GM12878 (cell line): Measurements from ENCODE around the gene PTPRN2. TPM values are rescaled to one million over a fixed set of nuclear protein-coding genes. Genes with fewer than 3 reads are reported as not detected.

ENCODE experiments used
- ATAC-seq: fragments of 200-7000 bp; cut with Tn5 transposase; 3 replicates; pipeline ENCODE4 v1.9.1; 2020; ENCODE audit warnings: mild to moderate bottlenecking, moderate library complexity
- BruUV-seq: library from RNA; stranded (reverse); fragments of 400-500 nt; replicated peaks from 2 replicates; lab custom pipeline; 2021; lab: Mats Ljungman, UMichigan
- CTCF ChIA-PET: fragments of 300-600 bp; sonication (Branson Sonifier 250); formaldehyde crosslinking; extraction: SDS; loops from one replicate; lab custom pipeline; 2021; ENCODE audit warnings: inconsistent platforms; lab: Yijun Ruan, JAX
- POLR2A ChIA-PET: fragments of 350-600 bp; formaldehyde crosslinking; extraction: SDS; loops from one replicate; lab custom pipeline; 2021; ENCODE audit warnings: inconsistent platforms; lab: Charles Lee
- RAD21 ChIA-PET: fragments of 300-600 bp; sonication (Branson Sonifier 250); formaldehyde crosslinking; loops from one replicate; lab custom pipeline; 2023; ENCODE audit warnings: antibody characterized with exemption; ENCODE audit not compliant: unreplicated experiment; lab: Charles Lee
- SMC1A ChIA-PET: fragments of 300-600 bp; sonication (Branson Sonifier 250); formaldehyde crosslinking; loops from one replicate; lab custom pipeline; 2023; ENCODE audit not compliant: unreplicated experiment, uncharacterized antibody; lab: Charles Lee
- DNase-seq: peaks from one replicate; pipeline ENCODE4 v3.0.0-alpha.2; 2011; ENCODE audit warnings: low read depth, low spot score
- FAIRE-seq: peaks from 3 replicates; lab custom pipeline; 2011; peaks lifted over from hg19 to GRCh38; lab: Jason Lieb, UNC
- H2AFZ ChIP-seq: 2 replicates; pipeline ENCODE4 v1.6.0; 2011; ENCODE audit warnings: low read depth, low read length, control low read depth; ENCODE audit not compliant: control insufficient read depth
- H3K27ac ChIP-seq: 2 replicates; pipeline ENCODE4 v1.5.1; 2011; ENCODE audit warnings: control low read depth; ENCODE audit not compliant: control insufficient read depth, insufficient read depth
- H3K27me3 ChIP-seq, 2 experiments: replicated peaks in 1 of 2; 2 replicates each; pipeline versions ENCODE4 v1.6.0 to v1.6.1; 2011; ENCODE audit warnings: low read length in 1 of 2; ENCODE audit not compliant: control insufficient read depth in 2 of 2, insufficient read depth in 2 of 2
- H3K36me3 ChIP-seq, 2 experiments: 2 replicates each; pipeline ENCODE4 v1.5.1; 2011; ENCODE audit warnings: low read length in 1 of 2; ENCODE audit not compliant: control insufficient read depth in 2 of 2, insufficient read depth in 2 of 2
- H3K4me1 ChIP-seq: 2 replicates; pipeline ENCODE4 v1.6.1; 2011; ENCODE audit warnings: mild to moderate bottlenecking, low read length, moderate library complexity, mixed read lengths; ENCODE audit not compliant: control insufficient read depth, insufficient read depth
- H3K4me2 ChIP-seq: 2 replicates; pipeline ENCODE4 v1.6.0; 2011; ENCODE audit warnings: control low read depth; ENCODE audit not compliant: control insufficient read depth, insufficient read depth
- H3K4me3 ChIP-seq: fragments of 200-600 bp; sonication (generic); 2 replicates; pipeline ENCODE4 v1.5.1; 2016
- H3K79me2 ChIP-seq: 2 replicates; pipeline ENCODE4 v1.6.0; 2011; ENCODE audit warnings: low read length; ENCODE audit not compliant: control insufficient read depth, insufficient read depth
- H3K9ac ChIP-seq: 2 replicates; pipeline ENCODE4 v1.8.0; 2011; ENCODE audit warnings: low read length, control low read depth, mixed read lengths; ENCODE audit not compliant: control insufficient read depth, insufficient read depth
- H3K9me3 ChIP-seq: replicated peaks from 3 replicates; pipeline ENCODE4 v1.5.1; 2011; ENCODE audit warnings: mild to moderate bottlenecking, low read length; ENCODE audit not compliant: control insufficient read depth, insufficient read depth
- H4K20me1 ChIP-seq: 2 replicates; pipeline ENCODE4 v1.6.0; 2011; ENCODE audit not compliant: control insufficient read depth, insufficient read depth
- CBX3 ChIP-seq: fragments of 200-600 bp; sonication (generic); IDR thresholded peaks from 2 replicates; pipeline ENCODE4 v1.6.1; 2016; ENCODE audit warnings: low read depth, borderline replicate concordance
- IRF4 ChIP-seq: IDR thresholded peaks from 2 replicates; pipeline ENCODE4 v1.6.1; 2011; ENCODE audit warnings: low read depth, low read length
- POLR2AphosphoS5 ChIP-seq: IDR thresholded peaks from 2 replicates; pipeline ENCODE4 v1.6.1; 2011; ENCODE audit warnings: mild to moderate bottlenecking, low read length, inconsistent platforms
- TBL1XR1 ChIP-seq: IDR thresholded peaks from 2 replicates; pipeline ENCODE4 v1.6.1; 2012; ENCODE audit warnings: low read depth, low read length, improper control_type of control experiment
- TCF3 ChIP-seq: IDR thresholded peaks from 2 replicates; pipeline ENCODE4 v1.6.1; 2012; ENCODE audit warnings: low read depth, mild to moderate bottlenecking, low read length, borderline replicate concordance; ENCODE audit not compliant: insufficient read depth
- WGBS: methylation state at CpG from one replicate; pipeline ENCODE4 v1.1.6; 2016; ENCODE audit warnings: low lambda C conversion rate; ENCODE audit not compliant: insufficient replicate concordance, insufficient coverage; ENCODE audit errors: missing lambda C conversion rate; 5-methylcytosine and 5-hydroxymethylcytosine counted together
- in situ Hi-C: fragments of 300-500 bp; cut with MboI; formaldehyde crosslinking; loops from 9 replicates; pipeline ENCODE4 v1.14.3; 2018; ENCODE audit warnings: mixed read lengths
- intact Hi-C: fragments of 100-400 bp; cut with micrococcal nuclease; formaldehyde crosslinking; loops from one replicate; pipeline ENCODE4 v1.14.2; 2022; ENCODE audit not compliant: unreplicated experiment
- polyA plus RNA-seq, 11 experiments: library from polyadenylated mRNA; depleted of rRNA in 4 of 11; unstranded in 6 of 11; stranded (reverse) in 5 of 11; fragments of >200 nt; fragmentation: Nextera tagmentation in 4 of 11; fragmentation: Illumina TruSeq in 1 of 11; extraction: Ambion mirVana in 4 of 11; extraction: Trizol in 1 of 11; gene quantifications; 1 replicate in 1 of 11; 2 replicates in 10 of 11; pipeline versions ENCODE4 v1.2.1 to v1.2.3, GENCODE V29; 2011 to 2016; ENCODE audit warnings: inconsistent platforms in 2 of 11, missing spikeins in 2 of 11, low read depth in 1 of 11
- total RNA-seq, 4 experiments: library from RNA; depleted of rRNA in 3 of 4; stranded (reverse); fragments of >200 nt in 3 of 4; fragmentation: Illumina TruSeq in 1 of 4; extraction: Trizol in 1 of 4; gene quantifications; 2 replicates each; pipeline versions ENCODE4 v1.2.1 to v1.2.3, GENCODE V29; 2013 to 2021
- TF ChIP-seq, protein P1 (sequence below): fragments of 450-650 bp; conservative IDR thresholded peaks from 2 replicates; pipeline ENCODE4 v1.6.1; 2017; ENCODE audit warnings: mild to moderate bottlenecking, moderate library complexity
- TF ChIP-seq, protein P2 (sequence below): IDR thresholded peaks from 2 replicates; pipeline ENCODE4 v1.6.1; 2012; ENCODE audit warnings: improper control_type of control experiment, low read depth, low read length; ENCODE audit not compliant: insufficient replicate concordance

Gene PTPRN2
- total and polyA plus RNA-seq, 10 of the 15 experiments (the other 5 are each of a cell fraction or from before 2014, with no cell fraction given) = 5.4 TPM; not detected in 9

GRCh38 chr7:157675427-157675927 is 912.1 kb downstream of the PTPRN2 start (continued):
- TF ChIP-seq POLR2AphosphoS5 = no peak
- no peak for TF ChIP-seq TBL1XR1

DNA sequence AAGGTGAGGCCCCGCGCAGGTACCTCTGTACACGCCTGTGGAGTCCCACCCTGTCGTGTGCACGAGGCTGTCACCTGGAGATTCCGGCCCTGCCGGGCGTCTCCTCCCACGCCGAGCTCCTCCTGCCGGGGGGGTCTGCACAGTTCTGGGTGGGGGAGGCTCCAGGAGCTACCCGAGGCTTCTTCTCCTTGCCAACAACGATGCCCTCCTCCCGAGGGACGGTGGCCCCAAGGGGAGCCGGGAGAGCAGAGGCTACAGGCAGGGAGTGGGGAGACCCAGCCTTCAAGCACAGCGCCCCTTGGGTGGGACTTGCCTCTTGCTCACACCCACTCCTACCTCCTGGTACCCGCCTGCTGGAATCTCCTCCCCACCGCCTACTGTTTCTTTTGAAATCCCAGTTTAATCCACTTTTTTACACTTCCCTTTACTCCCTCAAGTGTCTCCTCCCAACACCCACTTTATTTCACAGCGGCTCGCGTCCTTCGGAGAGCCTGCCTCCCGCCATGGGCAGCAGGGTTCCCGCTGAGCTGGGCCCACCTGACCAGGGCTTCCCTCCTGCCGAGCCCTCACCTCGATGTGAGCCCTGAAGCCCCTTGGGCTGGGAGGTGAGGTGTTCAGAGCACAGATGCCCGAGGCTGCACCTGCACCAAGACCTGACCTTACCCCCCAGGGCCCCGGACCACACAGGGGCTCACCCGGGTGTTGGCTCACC is 912.8 kb downstream of the PTPRN2 start:
- Histone ChIP-seq H3K27ac (no peak overlapping the region), H4K20me1 (no peaks in the 10 kb centered on the region), H3K9ac (no peak overlapping the region), H3K36me3 (no peaks in the 10 kb centered on the region), H3K4me2 (no peak overlapping the region), H3K79me2 (no peaks in the 10 kb centered on the region), H3K27me3 (no peaks in the 10 kb centered on the region), H2AFZ (no peak overlapping the region), H3K4me3 (no peak overlapping the region), H3K4me1 (no peaks in the 10 kb centered on the region), H3K9me3 (no peaks in the 10 kb centered on the region; the same call in 2 of the 3 replicates)
- no TSS peak for BruUV-seq
- ChIA-PET POLR2A (no interaction called here), SMC1A (no interaction called here), CTCF (no interaction called here), RAD21 (no interaction called here)
- intact Hi-C loops = no loop called here
- 65% methylated on average over 30 of the region's 30 CpGs for WGBS
- DNase-seq = no peak
- TF ChIP-seq, protein P1, sequence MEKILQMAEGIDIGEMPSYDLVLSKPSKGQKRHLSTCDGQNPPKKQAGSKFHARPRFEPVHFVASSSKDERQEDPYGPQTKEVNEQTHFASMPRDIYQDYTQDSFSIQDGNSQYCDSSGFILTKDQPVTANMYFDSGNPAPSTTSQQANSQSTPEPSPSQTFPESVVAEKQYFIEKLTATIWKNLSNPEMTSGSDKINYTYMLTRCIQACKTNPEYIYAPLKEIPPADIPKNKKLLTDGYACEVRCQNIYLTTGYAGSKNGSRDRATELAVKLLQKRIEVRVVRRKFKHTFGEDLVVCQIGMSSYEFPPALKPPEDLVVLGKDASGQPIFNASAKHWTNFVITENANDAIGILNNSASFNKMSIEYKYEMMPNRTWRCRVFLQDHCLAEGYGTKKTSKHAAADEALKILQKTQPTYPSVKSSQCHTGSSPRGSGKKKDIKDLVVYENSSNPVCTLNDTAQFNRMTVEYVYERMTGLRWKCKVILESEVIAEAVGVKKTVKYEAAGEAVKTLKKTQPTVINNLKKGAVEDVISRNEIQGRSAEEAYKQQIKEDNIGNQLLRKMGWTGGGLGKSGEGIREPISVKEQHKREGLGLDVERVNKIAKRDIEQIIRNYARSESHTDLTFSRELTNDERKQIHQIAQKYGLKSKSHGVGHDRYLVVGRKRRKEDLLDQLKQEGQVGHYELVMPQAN = no peak
- no peak for TF ChIP-seq CBX3
- no peak for TF ChIP-seq TCF3
- TF ChIP-seq, protein P2, sequence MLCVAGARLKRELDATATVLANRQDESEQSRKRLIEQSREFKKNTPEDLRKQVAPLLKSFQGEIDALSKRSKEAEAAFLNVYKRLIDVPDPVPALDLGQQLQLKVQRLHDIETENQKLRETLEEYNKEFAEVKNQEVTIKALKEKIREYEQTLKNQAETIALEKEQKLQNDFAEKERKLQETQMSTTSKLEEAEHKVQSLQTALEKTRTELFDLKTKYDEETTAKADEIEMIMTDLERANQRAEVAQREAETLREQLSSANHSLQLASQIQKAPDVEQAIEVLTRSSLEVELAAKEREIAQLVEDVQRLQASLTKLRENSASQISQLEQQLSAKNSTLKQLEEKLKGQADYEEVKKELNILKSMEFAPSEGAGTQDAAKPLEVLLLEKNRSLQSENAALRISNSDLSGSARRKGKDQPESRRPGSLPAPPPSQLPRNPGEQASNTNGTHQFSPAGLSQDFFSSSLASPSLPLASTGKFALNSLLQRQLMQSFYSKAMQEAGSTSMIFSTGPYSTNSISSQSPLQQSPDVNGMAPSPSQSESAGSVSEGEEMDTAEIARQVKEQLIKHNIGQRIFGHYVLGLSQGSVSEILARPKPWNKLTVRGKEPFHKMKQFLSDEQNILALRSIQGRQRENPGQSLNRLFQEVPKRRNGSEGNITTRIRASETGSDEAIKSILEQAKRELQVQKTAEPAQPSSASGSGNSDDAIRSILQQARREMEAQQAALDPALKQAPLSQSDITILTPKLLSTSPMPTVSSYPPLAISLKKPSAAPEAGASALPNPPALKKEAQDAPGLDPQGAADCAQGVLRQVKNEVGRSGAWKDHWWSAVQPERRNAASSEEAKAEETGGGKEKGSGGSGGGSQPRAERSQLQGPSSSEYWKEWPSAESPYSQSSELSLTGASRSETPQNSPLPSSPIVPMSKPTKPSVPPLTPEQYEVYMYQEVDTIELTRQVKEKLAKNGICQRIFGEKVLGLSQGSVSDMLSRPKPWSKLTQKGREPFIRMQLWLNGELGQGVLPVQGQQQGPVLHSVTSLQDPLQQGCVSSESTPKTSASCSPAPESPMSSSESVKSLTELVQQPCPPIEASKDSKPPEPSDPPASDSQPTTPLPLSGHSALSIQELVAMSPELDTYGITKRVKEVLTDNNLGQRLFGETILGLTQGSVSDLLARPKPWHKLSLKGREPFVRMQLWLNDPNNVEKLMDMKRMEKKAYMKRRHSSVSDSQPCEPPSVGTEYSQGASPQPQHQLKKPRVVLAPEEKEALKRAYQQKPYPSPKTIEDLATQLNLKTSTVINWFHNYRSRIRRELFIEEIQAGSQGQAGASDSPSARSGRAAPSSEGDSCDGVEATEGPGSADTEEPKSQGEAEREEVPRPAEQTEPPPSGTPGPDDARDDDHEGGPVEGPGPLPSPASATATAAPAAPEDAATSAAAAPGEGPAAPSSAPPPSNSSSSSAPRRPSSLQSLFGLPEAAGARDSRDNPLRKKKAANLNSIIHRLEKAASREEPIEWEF = no peak
- no peak for TF ChIP-seq IRF4
- in situ Hi-C loops = no loop called here
- FAIRE-seq = no peak
- no peak for ATAC-seq
